Activated T-helper 9 cell treated with anti-CD3 and anti-CD28 coated beads, Interleukin-2, amount 50 U/mL, for 16 hours (primary cell): ENCODE results near the gene DAB1.

Experiments used
- DNase-seq: peaks from one replicate; pipeline ENCODE4 v3.0.0-alpha.2; 2020; ENCODE audit warnings: low read depth

The DAB1 gene

DNA sequence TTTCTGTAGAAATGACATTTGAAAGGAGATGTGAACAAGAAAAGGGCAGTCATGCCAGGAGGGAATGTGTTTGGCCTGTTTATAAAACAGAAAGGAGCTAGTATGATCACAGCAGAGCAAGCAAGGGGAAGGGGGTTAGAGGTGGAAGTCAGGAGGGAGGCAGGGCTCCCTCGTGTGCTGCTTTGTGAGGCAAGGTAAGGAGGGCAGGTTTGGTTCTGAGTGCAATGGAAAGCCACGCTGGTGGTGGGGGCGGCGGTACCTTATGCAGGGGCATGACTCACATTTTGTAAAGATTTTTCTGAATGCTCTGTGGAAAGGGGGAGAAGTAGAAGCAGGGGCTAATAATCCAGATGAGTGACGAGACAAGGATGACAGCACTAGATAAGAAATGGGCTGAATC, 260.5 kb downstream of the DAB1 start:
- DNase-seq: no peak

DNA sequence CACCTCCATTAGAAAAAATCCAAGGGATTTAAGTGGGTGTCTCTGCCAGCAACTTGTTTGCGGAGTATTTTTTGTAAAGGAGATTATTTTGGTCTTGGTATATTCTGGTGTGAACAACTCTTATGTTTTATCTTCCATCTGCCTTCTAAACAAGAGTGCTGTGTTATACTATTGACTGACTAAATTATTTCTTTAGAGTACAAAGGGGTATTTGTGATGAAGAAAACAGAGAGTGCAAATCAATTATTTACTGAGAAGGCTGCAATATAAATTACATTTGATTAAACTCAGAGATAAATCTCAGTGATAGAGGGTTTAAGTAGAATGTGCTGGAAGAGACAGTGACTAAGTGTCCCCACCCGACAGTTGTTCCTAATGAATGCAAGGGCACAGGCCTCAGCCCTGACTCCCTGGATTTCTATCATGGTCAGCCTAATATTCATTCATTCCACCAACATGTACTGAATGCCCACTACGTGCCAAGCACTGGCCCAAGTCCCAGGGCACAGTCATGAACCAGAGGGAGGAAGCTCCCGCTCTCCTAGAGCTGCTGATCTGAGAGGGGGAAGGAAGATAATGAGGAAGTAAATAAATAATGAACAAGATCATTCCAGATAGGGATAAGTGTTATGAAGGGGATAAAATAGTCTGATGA, 261.1 kb downstream of the DAB1 start:
- DNase-seq: no peak

DNA sequence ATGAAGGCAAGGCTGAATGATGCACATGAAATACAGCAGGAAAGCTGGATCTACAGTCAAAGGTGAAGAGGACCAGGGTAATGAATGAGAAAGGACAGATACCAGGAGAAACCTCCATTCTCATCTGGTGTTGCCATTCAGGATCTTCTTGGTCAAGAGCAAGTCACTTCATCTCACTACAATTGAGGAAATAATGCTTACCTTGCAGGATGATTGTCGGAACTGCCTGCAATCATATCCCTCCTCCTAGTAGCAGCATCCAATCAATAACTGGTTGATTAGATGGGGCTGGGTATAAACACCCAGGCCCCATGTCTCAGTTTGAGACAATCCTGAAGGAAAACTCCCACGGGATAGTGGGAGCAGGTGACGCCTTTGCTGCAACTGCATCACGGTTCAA, 263.3 kb downstream of the DAB1 start:
- DNase-seq: no peak

DNA sequence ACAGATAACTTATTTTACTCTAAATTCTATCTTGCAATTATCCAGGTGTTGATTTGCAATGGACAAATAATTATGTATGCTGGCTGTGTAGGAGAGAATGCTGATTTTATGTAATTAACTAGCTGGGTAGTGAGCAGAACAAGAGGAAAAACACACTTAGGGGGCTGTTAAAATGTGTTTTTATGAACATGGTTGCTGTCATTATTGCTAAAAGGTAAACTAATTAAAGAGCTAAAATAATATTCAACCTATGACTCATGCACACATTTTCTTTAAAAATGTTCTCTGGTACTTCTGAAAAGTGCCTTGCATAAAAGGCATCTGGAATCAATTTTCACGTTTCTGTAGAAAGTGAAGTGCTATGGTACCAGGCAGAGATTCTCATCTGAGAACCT, 265.3 kb downstream of the DAB1 start:
- DNase-seq: no peak

DNA sequence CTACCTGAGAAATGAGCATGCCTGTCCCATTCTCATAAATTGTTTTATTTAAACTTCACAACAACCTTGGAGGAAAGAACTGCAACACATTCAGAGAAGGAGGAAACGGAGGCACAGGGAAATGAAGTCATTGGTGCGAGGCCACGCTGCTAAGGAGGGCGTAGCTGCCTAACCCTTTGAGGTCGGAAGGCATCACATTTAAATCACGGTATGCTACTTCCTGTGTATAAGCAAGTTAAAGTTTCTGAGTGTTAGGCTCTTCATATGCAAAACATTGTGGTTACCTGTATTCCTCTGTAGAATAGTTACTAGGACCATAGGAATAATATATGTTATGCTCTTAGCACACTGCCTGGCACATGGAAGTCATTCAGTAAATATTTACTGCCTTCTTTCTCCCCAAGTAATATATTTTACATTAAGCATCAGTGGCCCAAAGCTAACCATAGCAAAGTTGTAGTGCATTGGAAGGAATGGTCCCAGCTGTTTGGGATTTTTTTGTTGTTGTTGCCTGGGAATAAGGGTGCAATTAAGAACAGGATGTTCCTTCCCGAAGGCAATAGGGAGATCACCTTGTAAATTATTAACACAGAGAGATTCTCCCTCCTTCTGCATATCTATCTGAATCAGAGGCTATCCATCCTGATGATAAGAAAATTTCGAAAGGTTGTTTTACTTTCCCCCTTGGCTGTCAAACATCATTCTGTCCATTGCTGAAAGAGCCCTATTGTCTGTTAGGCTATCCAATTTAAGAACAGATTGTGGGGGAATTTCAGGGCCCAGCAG, 265.8 kb downstream of the DAB1 start:
- DNase-seq: no peak

DNA sequence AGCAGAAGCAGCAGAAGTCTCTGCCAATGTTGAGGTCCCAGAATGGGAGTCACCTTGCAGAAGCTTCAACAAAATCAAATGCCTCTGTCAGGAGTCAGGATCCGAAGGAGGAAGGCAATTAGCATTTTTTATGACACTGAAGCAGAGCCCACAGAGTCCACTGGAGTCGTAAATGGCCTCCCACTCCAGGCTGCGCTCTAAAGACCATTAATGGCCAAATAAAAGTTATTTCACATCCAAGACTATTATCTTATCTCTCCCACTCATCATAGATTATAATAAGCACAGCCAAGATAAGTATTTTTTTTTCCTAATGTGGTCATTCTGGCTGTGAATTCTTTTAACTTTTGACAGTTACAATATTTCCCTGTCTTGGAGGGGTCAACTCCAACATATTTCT, 267.0 kb downstream of the DAB1 start:
- no peak for DNase-seq

DNA sequence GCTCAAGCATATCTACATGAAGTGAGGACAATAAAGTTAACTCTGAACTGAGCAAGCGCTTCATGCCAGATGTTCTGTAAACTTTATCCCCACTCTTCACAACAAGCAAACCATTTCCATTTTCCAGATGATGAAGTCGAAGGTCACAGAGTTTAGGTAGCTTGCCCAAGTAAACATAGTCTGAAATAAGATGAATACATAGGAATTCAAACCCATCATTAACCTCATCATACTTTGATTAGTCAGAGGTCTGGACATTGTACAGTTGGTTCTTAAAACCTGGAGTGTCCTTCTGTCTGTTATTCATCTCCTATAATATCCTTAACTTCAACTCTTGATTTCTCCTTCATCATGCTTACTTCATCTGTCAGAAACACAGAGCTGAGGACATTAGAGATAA, 277.8 kb downstream of the DAB1 start:
- DNase-seq: no peak

DNA sequence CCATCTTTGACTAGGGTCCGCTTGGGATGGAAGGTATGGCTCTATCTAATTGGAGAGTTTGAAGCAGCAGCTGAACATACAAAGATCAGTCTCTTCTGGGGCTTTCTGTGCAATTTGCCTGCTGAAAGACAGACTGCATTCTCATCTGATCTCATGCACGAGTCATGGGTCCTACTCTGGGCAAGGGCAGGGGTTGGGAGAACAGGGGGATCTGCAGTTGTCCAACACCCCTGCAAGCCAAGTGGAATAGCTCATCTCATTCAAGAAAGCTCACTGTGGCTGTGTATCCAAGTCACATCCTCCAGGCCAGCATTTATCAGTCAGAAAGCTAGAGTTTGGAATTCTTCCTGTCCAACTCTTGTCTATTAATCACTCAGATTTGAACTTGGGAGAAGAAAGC, 280.9 kb downstream of the DAB1 start:
- no peak for DNase-seq

DNA sequence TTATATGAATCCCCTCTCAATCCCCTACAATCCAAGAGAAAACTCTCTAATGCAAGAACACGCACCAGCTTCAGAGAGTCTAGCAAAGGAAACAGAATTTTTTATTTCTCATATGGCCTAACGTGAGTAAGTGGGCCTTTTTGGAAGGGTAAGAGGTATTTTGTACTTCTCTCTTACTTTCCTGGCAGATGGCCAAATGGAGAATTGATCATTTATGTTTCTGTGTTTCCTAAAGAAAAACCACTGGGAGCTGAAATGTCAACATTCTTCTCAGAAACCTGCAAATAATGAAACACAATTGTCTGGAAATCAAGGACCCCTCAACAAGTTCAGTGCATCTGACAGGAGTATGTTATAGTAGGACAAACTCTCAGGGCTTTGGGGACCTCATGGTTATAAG, 281.7 kb downstream of the DAB1 start:
- no peak for DNase-seq

DNA sequence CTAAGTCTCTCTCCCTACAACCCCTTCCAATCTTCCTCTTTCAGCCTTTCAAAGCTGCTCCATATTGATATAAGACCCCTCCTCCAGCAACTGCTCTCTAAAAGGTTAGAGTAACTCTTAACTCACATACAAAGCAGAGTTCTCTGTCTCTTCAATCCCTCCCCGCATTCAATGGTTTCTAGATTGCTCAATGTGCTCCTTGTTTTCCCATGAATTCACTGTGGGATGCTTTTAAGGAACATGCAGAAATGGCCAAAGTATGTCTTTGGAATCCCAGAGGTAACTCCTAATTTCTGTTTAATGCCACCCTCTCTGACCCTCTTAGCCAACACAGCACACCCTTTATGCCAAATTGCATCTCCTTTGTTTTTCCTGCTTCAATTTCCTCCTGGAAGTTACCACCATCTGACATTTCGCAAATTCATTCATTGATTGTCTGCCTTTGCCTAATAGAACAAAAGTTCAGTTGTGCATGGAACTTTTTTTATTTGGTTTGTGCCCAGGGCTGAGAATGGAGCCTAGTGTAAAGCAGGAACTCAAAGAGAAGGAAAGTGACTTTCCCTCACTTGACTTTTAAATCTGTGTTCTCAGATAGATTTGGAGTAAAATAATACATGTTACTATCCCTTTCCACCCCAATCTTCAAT, 285.3 kb downstream of the DAB1 start:
- no peak for DNase-seq

DNA sequence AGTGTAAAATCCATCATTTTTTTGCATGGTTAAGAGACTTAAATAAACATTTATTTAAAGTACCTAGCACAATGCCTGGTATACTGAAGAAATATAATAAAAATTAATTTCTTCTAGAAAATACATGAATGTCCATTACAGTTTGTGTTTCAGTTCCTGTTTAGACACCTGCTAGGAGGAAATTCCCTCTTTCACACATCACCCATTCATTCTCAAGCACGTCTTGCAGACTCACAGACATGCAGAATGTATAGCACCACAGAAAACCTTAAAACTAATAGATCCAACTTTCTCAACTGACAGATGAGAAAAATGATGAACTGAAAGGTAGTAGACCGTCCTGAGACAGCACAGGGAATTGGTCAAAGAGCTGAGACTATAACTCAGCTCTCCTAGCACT, 285.9 kb downstream of the DAB1 start:
- no peak for DNase-seq

DNA sequence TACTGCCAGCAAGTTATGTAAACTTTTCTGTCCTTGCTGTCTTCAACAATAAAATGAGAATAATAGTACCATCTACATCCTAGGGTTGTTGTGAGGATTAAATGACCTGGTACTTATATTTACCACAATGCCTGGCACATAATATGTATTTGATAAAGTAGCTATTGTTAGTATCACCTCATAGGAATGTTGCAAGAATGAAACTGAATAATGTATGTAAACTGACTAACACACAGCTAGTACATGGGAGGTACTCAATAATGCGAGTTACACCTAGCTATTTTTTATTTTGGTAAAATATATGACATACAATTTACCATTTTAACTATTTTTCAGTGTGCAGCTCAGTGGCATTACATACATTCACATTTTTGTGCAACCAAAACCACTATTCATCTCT, 289.1 kb downstream of the DAB1 start:
- no peak for DNase-seq

DNA sequence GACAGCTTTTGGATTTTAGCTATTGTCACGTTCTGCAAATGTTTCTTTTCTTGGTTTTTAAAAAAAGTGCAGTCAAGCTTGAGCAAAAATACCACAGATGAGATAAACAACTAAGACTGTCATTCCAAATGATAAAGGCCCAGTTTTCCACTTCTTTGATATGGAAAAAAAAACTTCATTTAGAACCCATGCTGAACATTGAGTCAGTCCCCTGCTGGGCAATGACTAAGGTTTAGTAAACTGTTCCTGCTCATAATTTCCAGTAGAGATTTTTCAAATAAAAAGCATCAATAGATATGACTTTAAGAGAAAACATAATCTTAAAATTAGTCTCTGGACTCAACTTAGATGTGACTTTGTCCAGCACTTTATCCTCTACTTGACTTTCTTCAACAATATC, 290.2 kb downstream of the DAB1 start:
- DNase-seq: no peak

DNA sequence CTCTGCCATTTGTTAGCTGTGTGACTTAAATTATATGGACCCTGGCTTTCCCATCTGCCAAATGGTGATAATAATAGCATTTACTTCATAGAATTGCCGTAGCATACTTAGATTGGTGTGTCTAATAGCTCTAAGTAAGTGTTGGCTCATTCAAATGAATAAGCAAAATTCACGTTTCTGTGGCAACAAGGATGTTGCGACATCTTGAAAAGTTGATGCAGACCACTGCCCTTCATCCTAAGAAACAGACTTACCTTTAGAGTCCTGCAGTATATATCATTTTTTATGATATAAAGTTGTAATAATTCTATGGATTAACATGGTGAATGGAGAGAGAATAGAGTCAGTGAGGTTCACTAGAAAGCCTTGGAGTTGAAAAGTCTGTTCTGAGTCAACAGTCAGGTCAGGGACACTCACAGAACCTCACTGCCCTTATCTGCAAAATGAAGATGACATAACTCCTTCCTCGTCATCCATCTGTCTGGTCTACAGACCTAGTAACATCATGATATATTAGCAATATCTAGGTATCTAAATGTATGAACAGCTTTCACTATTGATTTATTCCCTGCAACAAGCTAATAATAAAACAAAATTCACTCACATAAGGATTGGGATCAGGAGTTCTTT, 290.8 kb downstream of the DAB1 start:
- no peak for DNase-seq

DNA sequence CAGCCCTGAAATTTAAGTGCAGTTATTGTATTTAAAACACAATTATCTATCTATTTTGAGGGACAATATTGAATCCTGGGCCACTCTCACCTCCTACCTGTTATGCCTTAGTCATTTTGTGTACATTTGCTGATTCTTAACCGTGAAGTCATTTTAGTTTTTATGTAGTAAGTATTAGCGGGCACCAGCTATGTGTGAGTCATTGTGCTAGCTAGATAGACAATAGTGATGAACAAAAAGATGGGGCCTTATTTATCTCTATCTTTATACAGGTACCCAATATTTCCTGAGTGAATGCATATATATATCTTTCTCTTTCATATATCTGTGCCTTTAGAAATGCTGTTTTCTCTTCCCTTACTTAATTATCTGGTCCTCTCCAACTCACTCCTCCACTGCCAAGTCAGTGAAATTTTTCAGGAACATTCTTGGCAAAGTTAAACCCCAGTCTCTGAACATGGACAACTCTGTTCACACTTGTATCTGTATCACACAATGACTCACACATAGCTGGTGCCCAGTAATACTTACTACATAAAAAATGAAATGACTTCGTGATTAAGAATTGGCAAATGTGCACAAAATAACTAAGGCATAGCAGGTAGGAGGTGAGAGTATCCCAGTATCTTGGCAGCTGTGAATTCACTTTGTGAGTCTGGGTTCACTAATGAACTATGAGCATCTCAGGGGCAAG, 292.0 kb downstream of the DAB1 start:
- no peak for DNase-seq

DNA sequence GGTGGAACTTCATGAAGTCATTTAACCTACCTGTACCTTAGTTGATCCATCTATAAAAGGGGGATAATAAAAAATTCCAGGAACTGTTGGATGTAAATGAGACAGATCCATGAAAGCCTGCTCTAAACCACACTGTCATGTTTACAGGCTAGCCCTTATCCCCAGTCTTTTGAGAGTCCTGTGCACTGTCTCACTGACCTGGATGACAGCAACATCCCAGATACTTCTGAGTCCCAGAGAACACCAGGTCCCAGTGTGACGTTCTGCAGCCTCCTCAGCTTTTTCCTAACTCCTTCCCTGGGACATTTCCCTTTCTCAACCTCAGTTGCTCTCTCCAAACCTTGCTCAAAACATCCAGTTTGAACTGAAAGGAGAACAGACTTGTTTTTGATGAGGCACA, 292.6 kb downstream of the DAB1 start:
- DNase-seq: no peak

DNA sequence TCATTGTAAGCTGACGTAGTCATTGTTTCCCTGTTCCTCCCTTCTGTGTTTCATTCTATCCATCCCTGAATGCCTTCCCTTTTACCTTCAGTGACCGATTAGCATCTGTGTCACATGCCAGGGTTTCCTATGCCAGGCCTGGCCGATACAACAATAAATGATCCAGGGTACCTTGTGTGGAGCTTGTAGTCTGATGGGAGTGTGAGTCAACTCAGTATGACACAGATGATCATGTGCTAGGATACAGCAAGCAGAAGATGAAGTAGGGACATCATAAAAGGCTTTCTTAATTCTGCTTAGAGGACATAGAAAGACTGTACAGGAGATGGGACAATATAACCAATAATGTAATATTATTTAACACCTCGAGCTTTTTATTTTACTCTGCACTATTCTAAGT, 294.0 kb downstream of the DAB1 start:
- no peak for DNase-seq

DNA sequence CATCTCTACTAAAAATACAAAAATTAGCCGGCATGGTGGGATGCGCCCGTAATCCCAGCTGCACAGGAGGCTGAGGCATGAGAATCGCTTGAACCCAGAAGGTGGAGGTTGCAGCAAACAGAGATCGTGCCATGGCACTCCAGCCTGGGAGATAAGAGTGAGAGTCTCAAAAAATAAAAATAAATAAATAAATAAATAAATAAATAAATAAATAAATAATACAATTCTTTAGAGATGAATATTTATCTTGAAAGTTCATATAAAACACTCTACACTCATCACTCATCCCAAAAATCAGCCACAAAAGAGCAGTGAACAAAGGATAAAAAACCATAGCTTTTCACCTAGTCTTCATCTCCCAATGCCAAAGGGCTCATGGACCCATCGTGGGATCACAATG, 295.9 kb downstream of the DAB1 start:
- DNase-seq: no peak

DNA sequence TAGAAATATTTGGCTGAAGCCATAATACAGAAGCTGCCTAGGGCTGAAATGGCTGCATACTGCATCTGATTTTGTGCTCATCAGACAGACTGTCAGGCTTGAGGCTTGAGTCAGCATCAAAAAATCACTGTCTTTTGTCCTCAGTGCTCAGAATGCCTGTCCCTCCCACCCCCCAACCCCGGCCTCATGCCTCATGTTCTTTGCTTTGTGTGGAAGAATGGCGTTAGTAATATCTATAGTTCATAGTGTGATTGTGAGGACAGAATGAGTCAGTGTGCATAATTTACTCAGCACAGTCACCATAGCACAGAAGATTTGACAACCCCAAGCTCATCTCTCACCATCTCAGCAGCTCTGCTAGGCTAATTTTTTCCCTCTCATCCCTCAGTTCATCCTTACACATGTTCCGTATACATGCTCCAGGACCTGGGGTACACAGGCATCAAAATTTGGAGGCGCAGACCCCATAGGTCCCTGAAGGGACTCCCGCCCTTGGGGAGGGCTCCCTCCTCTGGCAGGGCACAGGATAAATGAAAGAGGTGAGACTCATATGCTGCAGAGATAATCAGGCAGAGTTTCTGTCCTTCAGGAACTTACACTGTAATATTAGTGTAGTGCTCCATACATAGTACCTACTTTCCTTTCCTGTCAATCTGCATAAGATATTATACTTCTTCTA, 299.0 kb downstream of the DAB1 start:
- DNase-seq: no peak

DNA sequence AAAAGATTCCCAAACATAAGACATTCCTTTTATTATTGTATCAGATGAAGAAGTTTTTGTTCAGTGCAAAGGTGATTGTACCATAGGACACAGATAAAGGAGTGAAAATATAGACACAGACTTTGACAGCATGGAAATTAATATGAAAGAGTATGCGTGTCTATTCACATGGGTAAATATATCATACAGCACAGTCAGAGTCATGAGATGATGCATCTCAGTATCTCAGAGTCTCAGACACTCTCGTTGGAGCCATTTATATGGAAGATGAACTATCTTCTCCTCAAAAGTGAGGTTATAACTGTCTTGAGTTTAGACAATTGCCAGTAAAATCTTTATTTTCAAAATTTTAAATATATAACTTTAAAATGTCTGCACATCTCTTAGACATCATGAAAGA, 299.7 kb downstream of the DAB1 start:
- no peak for DNase-seq

DNA sequence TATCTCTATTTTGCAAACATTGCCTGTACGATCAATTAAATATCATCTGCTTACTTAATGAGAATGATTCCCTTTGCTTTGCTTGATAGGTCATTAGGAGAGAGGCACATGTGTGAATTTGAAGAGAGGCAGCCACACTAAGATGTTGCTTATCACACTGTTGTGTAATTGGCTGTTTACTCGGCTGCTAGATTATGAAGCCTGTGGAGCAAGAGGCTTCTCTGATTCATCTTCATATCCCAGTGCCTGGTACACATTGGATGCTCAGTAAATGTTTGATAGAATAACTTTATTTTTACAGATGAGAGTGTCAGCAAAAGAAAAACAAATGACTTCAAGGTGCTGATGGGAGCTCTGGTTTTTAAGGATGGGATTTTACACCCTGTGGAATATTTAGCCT, 301.8 kb downstream of the DAB1 start:
- no peak for DNase-seq
